ENCODE measurements around the gene PPP2R5A.

DNA sequence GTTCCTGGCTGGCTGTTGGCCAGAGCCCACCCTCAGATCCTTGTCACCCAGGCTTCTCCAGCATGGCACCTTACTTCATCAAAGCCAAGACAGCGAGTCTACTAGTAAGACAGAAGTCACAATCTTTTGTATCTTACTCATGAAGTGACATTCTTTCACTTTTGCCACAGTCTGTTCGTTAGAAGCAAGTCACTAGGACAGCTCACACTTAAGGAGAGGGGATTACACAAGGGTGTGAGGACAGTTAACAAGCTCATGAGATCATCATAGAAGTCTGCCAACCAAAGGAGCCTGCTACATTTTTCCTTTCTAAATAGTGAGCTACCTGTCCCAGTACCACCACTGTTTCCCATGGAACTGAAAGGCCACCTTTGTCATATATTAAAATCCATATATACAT is 68.0 kb downstream of the PPP2R5A start:
- no peak for TF ChIP-seq EZH2 (IDR thresholded peaks at IDR 0.05; ENCODE audit: borderline replicate concordance, low read length)
- TF ChIP-seq, protein P1, sequence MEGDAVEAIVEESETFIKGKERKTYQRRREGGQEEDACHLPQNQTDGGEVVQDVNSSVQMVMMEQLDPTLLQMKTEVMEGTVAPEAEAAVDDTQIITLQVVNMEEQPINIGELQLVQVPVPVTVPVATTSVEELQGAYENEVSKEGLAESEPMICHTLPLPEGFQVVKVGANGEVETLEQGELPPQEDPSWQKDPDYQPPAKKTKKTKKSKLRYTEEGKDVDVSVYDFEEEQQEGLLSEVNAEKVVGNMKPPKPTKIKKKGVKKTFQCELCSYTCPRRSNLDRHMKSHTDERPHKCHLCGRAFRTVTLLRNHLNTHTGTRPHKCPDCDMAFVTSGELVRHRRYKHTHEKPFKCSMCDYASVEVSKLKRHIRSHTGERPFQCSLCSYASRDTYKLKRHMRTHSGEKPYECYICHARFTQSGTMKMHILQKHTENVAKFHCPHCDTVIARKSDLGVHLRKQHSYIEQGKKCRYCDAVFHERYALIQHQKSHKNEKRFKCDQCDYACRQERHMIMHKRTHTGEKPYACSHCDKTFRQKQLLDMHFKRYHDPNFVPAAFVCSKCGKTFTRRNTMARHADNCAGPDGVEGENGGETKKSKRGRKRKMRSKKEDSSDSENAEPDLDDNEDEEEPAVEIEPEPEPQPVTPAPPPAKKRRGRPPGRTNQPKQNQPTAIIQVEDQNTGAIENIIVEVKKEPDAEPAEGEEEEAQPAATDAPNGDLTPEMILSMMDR (IDR thresholded peaks at IDR 0.05; ENCODE audit: low read length): no peak
